RWPE1 (cell line): ENCODE measurements around the gene WDR13.

Source experiments
- CTCF ChIA-PET: fragments of 350-600 bp; sonication (Branson Sonifier 250); formaldehyde crosslinking; extraction: SDS; loops from one replicate; lab custom pipeline; 2021; lab: Yijun Ruan, JAX
- POLR2A ChIA-PET: fragments of 400-600 bp; formaldehyde crosslinking; extraction: SDS; loops from one replicate; lab custom pipeline; 2020; ENCODE audit warnings: antibody characterized with exemption; ENCODE audit not compliant: low non-redundant PET; lab: Yijun Ruan, JAX
- DNase-seq: peaks from one replicate; pipeline ENCODE4 v3.0.0; 2012; ENCODE audit warnings: low spot score
- H3K27ac ChIP-seq: fragments of 450-650 bp; 2 replicates; pipeline ENCODE4 v1.5.1; 2017
- CTCF ChIP-seq: fragments of 450-650 bp; conservative IDR thresholded peaks from 2 replicates; pipeline ENCODE4 v1.5.1; 2017; ENCODE audit warnings: low read depth, mild to moderate bottlenecking

The WDR13 gene

DNA sequence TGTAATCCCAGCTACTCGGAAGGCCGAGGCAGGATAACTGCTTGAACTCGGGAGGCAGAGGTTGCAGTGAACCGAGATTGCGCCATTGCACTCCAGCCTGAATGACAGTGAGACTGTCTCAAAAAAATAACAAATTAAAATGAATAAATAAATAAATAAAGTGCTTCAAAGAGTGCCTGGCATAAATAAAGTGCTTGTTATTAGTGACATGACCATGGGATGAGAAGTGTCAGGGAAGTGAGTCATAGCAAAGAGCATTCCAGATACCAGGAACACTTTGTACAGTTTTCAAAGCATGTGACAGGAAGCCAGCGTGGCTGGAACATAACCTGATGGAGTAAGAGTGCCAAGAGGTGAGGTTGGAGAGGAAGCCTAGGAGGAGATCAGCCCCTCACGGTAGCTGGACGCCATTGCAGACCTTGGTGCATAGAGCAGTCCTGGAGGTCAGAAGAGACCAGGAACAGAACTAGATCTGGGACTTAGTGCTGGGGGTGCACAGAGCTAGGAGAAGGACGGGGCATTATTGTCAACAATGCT lies 6.0 kb upstream of the WDR13 start:
- CTCF ChIA-PET = no interaction called here
- DNase-seq = peak; percentile 49
- peak overlapping the region; percentile 93 for H3K27ac ChIP-seq
- TF ChIP-seq CTCF = peak; percentile 31
- POLR2A ChIA-PET = no interaction called here

DNA sequence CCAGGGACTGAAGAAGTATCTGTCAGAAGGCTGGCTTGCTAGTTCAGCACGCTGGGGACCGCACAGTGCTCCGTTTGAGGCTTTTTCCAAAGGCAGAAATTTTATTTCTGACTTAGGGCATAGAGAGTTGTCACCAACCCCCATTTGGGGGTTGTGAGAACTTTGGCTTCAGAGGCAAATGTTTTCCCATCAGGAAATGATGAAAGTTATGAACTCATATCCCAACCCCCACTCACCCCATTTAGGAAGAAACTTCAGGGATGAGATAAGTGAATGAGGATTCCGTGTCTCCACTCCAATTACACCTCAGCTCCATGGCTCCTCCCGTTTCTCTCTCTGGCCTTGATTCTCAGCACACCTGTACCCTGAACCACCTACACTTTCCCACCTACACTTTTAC lies 4.3 kb upstream of the WDR13 start:
- no peak for TF ChIP-seq CTCF
- DNase-seq = no peak
- peak overlapping the region; percentile 93; the same call in 1 of the 2 replicates for H3K27ac ChIP-seq
- ChIA-PET CTCF (interaction anchor here (0.6 kb wide), 1 partner anchor 1903 kb away, joined by 3 read pairs; no protein-coding TSS in a partner anchor), POLR2A (no interaction called here)

GRCh38 chrX:48595929-48596328 lies 1.4 kb upstream of the WDR13 start:
- DNase-seq = no peak
- POLR2A ChIA-PET = no interaction called here
- no peak for TF ChIP-seq CTCF
- CTCF ChIA-PET = interaction anchor here (0.6 kb wide), 1 partner anchor 65 kb away, joined by 3 read pairs; no protein-coding TSS in a partner anchor
- H3K27ac ChIP-seq = peak overlapping the region; percentile 95

GRCh38 chrX:48598614-48599013 lies 1.3 kb downstream of the WDR13 start:
- peak overlapping the region; percentile 95 for H3K27ac ChIP-seq
- DNase-seq = no peak
- ChIA-PET CTCF (no interaction called here), POLR2A (interaction anchor here (0.6 to 0.7 kb wide), 3 partner anchors 20 to 555 kb away, joined by 3 to 6 read pairs (median 3); partner anchors contain the start of gene RBM3)
- TF ChIP-seq CTCF = no peak

DNA sequence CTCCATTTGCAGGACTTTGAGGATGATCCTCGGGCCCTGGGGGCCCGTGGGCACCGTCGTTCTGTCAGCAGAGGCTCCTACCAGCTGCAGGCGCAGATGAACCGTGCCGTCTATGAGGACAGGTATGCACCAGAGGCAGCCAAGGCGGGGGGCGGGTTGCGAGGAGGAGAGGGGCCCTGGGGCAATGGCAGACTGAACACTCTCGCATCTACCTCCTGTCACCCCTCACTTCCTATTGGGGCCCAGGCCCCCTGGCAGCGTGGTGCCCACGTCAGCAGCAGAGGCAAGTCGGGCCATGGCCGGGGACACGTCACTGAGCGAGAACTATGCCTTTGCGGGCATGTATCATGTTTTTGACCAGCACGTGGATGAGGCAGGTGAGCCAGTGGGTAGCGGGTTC lies 2.0 kb downstream of the WDR13 start:
- POLR2A ChIA-PET = no interaction called here
- CTCF ChIA-PET = no interaction called here
- DNase-seq = no peak
- H3K27ac ChIP-seq = no peak overlapping the region
- no peak for TF ChIP-seq CTCF

GRCh38 chrX:48600226-48600625 lies 2.9 kb downstream of the WDR13 start:
- ChIA-PET POLR2A (no interaction called here), CTCF (no interaction called here)
- H3K27ac ChIP-seq = no peak overlapping the region
- TF ChIP-seq CTCF = no peak
- DNase-seq = no peak
